Caco-2 (cell line): ENCODE measurements around the gene IL21R. TPM values are rescaled to one million over a fixed set of nuclear protein-coding genes. Genes with fewer than 3 reads are reported as not detected.

Experiments
- BruUV-seq: library from RNA; stranded (reverse); fragments of 400-500 nt; replicated peaks from 2 replicates; lab custom pipeline; 2021; lab: Mats Ljungman, UMichigan
- CTCF ChIA-PET: fragments of 300-600 bp; sonication (Branson Sonifier 250); formaldehyde crosslinking; loops from one replicate; lab custom pipeline; 2022; ENCODE audit warnings: antibody characterized with exemption; lab: Charles Lee
- POLR2A ChIA-PET: fragments of 300-600 bp; sonication (Branson Sonifier 250); formaldehyde crosslinking; loops from one replicate; lab custom pipeline; 2022; ENCODE audit warnings: antibody characterized with exemption; lab: Charles Lee
- DNase-seq, 2 experiments: peaks; one replicate each; pipeline versions ENCODE4 v3.0.0 to v3.0.0-alpha.2; 2020 to 2022
- H3K27me3 ChIP-seq: replicated peaks from 2 replicates; pipeline ENCODE4 v1.6.0; 2011; ENCODE audit warnings: low read length; ENCODE audit not compliant: control insufficient read depth, insufficient read depth
- H3K36me3 ChIP-seq: 2 replicates; pipeline ENCODE4 v1.5.1; 2011; ENCODE audit warnings: low read length; ENCODE audit not compliant: control insufficient read depth, insufficient read depth
- H3K4me1 ChIP-seq: fragments of 250-450 bp; sonication (Bioruptor Pico); 2 replicates; pipeline ENCODE4 v1.5.1; 2020; ENCODE audit warnings: mild to moderate bottlenecking
- H3K4me3 ChIP-seq: 2 replicates; pipeline ENCODE4 v1.5.1; 2011; ENCODE audit warnings: low read depth, mild to moderate bottlenecking, control low read depth, low read length
- H3K9me3 ChIP-seq: fragments of 250-450 bp; sonication (Bioruptor Pico); 2 replicates; pipeline ENCODE4 v1.5.1; 2020; ENCODE audit warnings: mild to moderate bottlenecking, moderate library complexity
- H3K27ac Mint-ChIP-seq: one replicate; pipeline ENCODE4 v1.8.0; 2022; ENCODE audit warnings: mixed read lengths; ENCODE audit not compliant: unreplicated experiment
- H3K27me3 Mint-ChIP-seq: one replicate; pipeline ENCODE4 v1.8.0; 2022; ENCODE audit warnings: mixed read lengths; ENCODE audit not compliant: insufficient read depth, unreplicated experiment
- H3K36me3 Mint-ChIP-seq: one replicate; pipeline ENCODE4 v1.8.0; 2022; ENCODE audit warnings: mild to moderate bottlenecking, mixed read lengths; ENCODE audit not compliant: insufficient read depth, unreplicated experiment
- H3K4me1 Mint-ChIP-seq: one replicate; pipeline ENCODE4 v1.8.0; 2022; ENCODE audit warnings: low read depth, mixed read lengths; ENCODE audit not compliant: unreplicated experiment
- H3K4me3 Mint-ChIP-seq: one replicate; pipeline ENCODE4 v1.8.0; 2022; ENCODE audit warnings: mild to moderate bottlenecking, moderate library complexity, mixed read lengths; ENCODE audit not compliant: unreplicated experiment
- H3K9me3 Mint-ChIP-seq: one replicate; pipeline ENCODE4 v1.8.0; 2022; ENCODE audit warnings: mixed read lengths; ENCODE audit not compliant: unreplicated experiment
- CTCF ChIP-seq, 2 experiments: fragments of 200-600 bp in 1 of 2; IDR thresholded peaks; 1 replicate in 1 of 2; 2 replicates in 1 of 2; pipeline versions ENCODE4 v1.5.1 to v1.8.0; 2011 to 2022; ENCODE audit warnings: antibody characterized with exemption in 1 of 2, control low read depth in 1 of 2, inconsistent platforms in 1 of 2, low read depth in 1 of 2, low read length in 1 of 2, mild to moderate bottlenecking in 1 of 2, moderate library complexity in 1 of 2; ENCODE audit not compliant: insufficient read depth in 1 of 2, severe bottlenecking in 1 of 2, unreplicated experiment in 1 of 2
- intact Hi-C: fragments of 100-400 bp; cut with micrococcal nuclease; formaldehyde crosslinking; loops from one replicate; pipeline ENCODE4 v1.10.0; 2022; ENCODE audit not compliant: unreplicated experiment
- total RNA-seq: library from RNA; stranded (reverse); gene quantifications from 2 replicates; pipeline ENCODE4 v1.2.3, GENCODE V29; 2022

Gene IL21R
- total RNA-seq, 1 experiment from 2014 or later, result 0.07 TPM

DNA sequence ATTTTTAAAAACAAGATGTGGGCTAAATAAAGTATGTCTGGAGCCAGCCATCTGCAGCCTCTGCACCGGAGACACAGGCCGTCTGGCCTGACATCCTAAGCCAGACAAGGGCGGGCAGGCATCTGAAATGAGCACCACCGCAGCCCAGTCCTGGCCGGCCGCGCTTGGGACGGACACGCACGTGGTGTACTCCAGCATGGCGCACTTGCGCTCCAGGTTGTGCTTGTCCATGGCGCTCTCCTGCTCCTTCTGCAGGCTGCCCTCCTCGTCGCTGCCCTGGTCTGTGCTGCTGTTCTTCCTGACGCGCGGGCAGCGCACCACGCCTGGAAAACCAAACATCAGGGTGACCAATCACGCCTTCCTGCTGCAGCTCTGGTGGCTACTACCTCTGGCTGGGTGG is 87.4 kb downstream of the IL21R start:
- Histone ChIP-seq H3K36me3 (no peaks in the 10 kb centered on the region; the same call in 1 of the 2 replicates), H3K27me3 (no peaks in the 10 kb centered on the region), H3K4me3 (no peak overlapping the region), H3K9me3 (no peaks in the 10 kb centered on the region), H3K4me1 (no peaks in the 10 kb centered on the region)
- Mint-ChIP-seq H3K27ac (no peak overlapping the region), H3K36me3 (peaks cover 50% of the 10 kb centered on the region), H3K27me3 (no peaks in the 10 kb centered on the region), H3K9me3 (no peaks in the 10 kb centered on the region), H3K4me1 (no peaks in the 10 kb centered on the region), H3K4me3 (no peak overlapping the region)
- no peak for DNase-seq
- no TSS peak for BruUV-seq
- intact Hi-C loops, result no loop called here
- ChIA-PET POLR2A (no interaction called here), CTCF (no interaction called here)
- no peak for TF ChIP-seq CTCF (IDR thresholded peaks at IDR 0.05; ENCODE audit: insufficient read depth in 1 of 2, low read depth in 1 of 2, low read length in 1 of 2, severe bottlenecking in 1 of 2, unreplicated experiment in 1 of 2)

- no peaks in the 10 kb centered on the region for H3K9me3 Mint-ChIP-seq
- Histone ChIP-seq H3K4me3 (no peak overlapping the region), H3K36me3 (no peaks in the 10 kb centered on the region; the same call in 1 of the 2 replicates), H3K9me3 (no peaks in the 10 kb centered on the region), H3K4me1 (no peaks in the 10 kb centered on the region), H3K27me3 (no peaks in the 10 kb centered on the region)
- H3K27me3 Mint-ChIP-seq, result no peaks in the 10 kb centered on the region
- CTCF ChIA-PET, result no interaction called here
- DNase-seq, result no peak
- no TSS peak for BruUV-seq
- POLR2A ChIA-PET, result no interaction called here
- intact Hi-C loops, result no loop called here
- no peak for TF ChIP-seq CTCF (IDR thresholded peaks at IDR 0.05; ENCODE audit: insufficient read depth in 1 of 2, low read depth in 1 of 2, low read length in 1 of 2, severe bottlenecking in 1 of 2, unreplicated experiment in 1 of 2)
- no peaks in the 10 kb centered on the region for H3K4me1 Mint-ChIP-seq
- H3K36me3 Mint-ChIP-seq, result peaks cover 55% of the 10 kb centered on the region
- H3K4me3 Mint-ChIP-seq, result no peak overlapping the region
- no peak overlapping the region for H3K27ac Mint-ChIP-seq
These were observed 87.9 kb downstream of the IL21R start for GRCh38 chr16:27489906-27490305.

DNA sequence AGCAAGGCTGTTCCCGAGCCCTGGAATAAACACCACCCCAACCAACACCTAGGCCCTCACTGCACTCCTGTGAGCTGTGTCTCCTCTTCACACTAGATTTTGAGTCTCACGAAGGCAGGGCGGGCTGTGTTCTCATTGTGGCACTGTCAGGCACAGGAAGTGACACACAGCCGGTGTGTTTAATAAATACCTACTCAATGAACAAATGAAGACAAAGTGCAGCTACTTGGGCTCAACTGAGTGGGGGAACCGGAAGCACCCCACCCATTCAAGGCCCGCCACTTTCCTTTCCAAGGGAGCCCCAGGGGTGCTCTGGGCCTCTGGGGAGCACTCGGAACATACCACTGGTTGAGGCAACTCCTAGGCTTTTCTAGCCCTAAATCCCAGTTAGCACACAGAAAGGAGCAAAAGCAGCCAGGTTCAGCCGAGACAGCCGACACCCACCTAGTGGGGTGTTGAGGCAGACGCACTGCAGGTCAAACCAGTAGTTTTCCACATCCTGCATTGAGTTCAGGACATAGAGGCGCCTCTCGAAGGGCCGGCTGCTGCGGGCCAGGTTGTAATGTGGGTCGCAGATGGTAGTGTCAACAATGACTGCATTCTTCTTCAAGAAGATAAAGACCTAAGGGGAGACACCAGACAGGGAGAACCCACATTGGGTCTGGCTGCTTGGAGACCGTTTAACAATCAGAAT is 90.1 kb downstream of the IL21R start:
- intact Hi-C loops, result no loop called here
- Histone ChIP-seq H3K9me3 (no peaks in the 10 kb centered on the region), H3K27me3 (no peaks in the 10 kb centered on the region), H3K4me3 (no peak overlapping the region), H3K4me1 (no peaks in the 10 kb centered on the region), H3K36me3 (no peaks in the 10 kb centered on the region; the same call in 1 of the 2 replicates)
- no peaks in the 10 kb centered on the region for H3K27me3 Mint-ChIP-seq
- POLR2A ChIA-PET, result no interaction called here
- no peak overlapping the region for H3K4me3 Mint-ChIP-seq
- BruUV-seq, result no TSS peak
- TF ChIP-seq CTCF (IDR thresholded peaks at IDR 0.05; ENCODE audit: insufficient read depth in 1 of 2, low read depth in 1 of 2, low read length in 1 of 2, severe bottlenecking in 1 of 2, unreplicated experiment in 1 of 2), result no peak
- CTCF ChIA-PET, result no interaction called here
- no peaks in the 10 kb centered on the region for H3K4me1 Mint-ChIP-seq
- no peaks in the 10 kb centered on the region for H3K9me3 Mint-ChIP-seq
- peaks cover 61% of the 10 kb centered on the region for H3K36me3 Mint-ChIP-seq
- DNase-seq, result no peak
- H3K27ac Mint-ChIP-seq, result no peak overlapping the region
